ENCODE data around the gene EEFSEC.

DNA sequence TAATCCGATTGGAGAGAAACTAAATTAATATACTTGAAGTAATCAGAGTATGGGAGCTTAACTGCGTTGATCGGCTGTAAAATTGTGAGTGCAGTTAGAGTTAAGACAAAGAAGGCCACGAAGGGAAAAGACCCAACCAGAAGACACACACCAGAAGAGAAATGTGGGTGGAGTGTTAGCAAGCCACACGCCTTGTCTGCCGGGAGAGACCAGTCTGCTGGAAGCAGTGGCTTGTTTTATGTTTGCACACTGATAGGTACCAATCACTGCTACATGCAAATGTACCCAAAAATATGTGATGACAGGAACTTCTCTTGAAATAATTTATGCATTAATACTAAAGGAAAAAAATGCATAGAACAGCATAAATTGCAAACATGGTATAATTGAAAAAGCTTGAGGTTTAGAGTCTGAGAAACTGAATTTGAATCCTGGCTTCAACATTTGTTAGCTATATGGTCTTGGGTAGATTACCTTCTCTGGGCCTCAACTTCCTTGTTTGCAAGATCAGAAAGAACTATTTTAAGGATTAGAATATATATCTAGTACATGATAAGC lies 23.1 kb downstream of the EEFSEC start:
- TF ChIP-seq EP300 (IDR thresholded peaks at IDR 0.05) = no peak
- TF ChIP-seq, protein P1, sequence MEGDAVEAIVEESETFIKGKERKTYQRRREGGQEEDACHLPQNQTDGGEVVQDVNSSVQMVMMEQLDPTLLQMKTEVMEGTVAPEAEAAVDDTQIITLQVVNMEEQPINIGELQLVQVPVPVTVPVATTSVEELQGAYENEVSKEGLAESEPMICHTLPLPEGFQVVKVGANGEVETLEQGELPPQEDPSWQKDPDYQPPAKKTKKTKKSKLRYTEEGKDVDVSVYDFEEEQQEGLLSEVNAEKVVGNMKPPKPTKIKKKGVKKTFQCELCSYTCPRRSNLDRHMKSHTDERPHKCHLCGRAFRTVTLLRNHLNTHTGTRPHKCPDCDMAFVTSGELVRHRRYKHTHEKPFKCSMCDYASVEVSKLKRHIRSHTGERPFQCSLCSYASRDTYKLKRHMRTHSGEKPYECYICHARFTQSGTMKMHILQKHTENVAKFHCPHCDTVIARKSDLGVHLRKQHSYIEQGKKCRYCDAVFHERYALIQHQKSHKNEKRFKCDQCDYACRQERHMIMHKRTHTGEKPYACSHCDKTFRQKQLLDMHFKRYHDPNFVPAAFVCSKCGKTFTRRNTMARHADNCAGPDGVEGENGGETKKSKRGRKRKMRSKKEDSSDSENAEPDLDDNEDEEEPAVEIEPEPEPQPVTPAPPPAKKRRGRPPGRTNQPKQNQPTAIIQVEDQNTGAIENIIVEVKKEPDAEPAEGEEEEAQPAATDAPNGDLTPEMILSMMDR (IDR thresholded peaks at IDR 0.05) = no peak
- TF ChIP-seq POLR2A (IDR thresholded peaks at IDR 0.05) = no peak
